Measurements from ENCODE around the gene C11orf68.
A peak's percentile ranks its signal among the peaks of the same experiment; 100 is the strongest.
"Not testable (repeated sequence)": the region's sequence is repeated elsewhere in the genome, so short reads cannot be mapped to it uniquely, and the experiment has no call there.

The C11orf68 gene

GRCh38 chr11:65918211-65919140 is at the start of gene C11orf68:
C11orf68 (minus strand) TSS chr11:65919062; CDS start chr11:65919031, 31 bp downstream.
- DNase-seq (ENCODE audit: low spot score) = no peak

DNA sequence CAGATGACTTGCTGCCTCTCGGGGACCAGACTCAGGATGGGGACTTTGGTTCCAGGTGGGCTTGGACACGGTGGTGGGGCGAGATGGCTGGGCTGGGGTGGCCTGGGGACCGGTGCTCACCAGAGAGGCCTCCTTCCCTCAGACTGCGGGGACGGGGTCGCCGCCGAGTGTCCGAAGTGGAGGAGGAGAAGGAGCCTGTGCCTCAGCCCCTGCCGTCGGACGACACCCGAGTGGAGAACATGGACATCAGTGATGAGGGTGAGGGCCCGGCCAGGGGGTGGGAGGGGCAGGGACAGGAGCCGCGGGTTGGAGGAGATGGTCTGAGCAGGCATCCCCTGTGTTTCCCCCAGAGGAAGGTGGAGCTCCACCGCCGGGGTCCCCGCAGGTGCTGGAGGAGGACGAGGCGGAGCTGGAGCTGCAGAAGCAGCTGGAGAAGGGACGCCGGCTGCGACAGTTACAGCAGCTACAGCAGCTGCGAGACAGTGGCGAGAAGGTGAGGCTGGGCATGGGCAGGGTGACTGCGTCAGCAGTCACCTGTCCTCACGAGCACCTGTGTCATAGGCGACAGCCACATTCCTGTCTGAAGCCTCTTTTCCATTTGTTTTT is 48.6 kb upstream of the C11orf68 start:
- DNase-seq (ENCODE audit: low spot score) = no peak

GRCh38 chr11:65965986-65966762 is 47.3 kb upstream of the C11orf68 start:
- DNase-seq (ENCODE audit: low spot score) = no peak

DNA sequence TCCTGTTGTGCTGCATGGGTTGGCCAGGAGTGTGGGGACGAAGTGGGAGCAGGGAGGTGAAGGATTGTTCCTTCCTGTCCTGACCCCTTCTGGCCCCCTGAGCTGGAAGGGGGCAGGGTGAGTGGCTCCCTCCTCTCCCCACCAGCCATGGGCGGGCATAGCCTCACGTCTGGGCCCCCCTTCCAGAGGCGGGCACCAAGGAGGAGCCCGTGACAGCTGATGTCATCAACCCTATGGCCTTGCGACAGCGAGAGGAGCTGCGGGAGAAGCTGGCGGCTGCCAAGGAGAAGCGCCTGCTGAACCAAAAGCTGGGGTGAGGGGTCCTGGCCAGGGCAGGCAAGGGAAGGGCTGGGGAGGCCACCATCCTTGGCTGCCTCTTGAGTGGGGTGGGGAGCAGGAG is 46.0 kb upstream of the C11orf68 start:
- no peak for DNase-seq (ENCODE audit: low spot score)

DNA sequence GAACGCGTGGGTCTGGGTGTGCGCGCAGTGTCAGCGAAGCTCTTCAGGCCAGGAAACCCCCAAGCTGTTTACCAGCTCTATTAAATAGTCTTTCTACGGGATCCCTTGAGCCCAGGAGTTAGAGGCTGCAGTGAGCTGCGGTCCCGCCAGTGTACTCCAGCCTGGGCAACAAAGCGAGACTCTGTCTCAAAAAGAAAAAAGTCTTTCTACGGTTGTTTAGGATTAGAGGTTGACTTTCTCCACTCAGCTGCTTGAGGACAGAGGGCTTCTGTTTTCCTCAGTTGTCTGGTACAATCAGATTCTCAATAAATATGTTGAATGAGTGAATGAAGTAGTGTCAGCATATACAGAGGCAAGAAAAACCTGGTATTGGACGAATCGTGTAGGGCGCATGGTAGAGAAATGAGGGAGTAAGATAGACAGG is 43.3 kb upstream of the C11orf68 start:
- DNase-seq (ENCODE audit: low spot score) = no peak

GRCh38 chr11:65961267-65962140 is 42.6 kb upstream of the C11orf68 start, which contains the start of gene SART1:
SART1 (plus strand) TSS chr11:65961734; CDS start chr11:65961781, 47 bp downstream.
- peak; percentile 96 for DNase-seq (ENCODE audit: low spot score)

DNA sequence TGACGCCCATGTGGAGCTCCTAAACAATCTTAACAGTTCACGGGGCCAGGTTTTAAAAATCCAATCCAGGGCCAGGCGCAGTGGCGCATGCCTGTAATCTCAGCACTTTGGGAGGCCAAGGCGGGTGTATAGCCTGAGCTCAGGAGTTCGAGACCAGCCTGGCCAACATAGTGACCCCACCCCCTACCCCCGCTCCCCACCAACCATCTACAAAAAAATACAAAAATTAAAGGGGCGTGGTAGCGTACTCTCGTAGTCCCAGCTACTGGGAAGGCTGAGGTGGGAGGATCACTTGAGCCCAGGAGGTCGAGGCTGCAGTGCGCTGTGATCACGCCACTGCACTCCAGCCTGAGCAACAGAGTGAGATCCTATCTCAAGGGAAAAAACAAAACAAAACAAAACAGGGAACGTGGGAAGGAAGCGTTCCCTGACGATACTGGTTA is 42.0 kb upstream of the C11orf68 start:
- no peak for DNase-seq (ENCODE audit: low spot score)

GRCh38 chr11:65958774-65959420 is 40.0 kb upstream of the C11orf68 start:
- no peak for DNase-seq (ENCODE audit: low spot score)

DNA sequence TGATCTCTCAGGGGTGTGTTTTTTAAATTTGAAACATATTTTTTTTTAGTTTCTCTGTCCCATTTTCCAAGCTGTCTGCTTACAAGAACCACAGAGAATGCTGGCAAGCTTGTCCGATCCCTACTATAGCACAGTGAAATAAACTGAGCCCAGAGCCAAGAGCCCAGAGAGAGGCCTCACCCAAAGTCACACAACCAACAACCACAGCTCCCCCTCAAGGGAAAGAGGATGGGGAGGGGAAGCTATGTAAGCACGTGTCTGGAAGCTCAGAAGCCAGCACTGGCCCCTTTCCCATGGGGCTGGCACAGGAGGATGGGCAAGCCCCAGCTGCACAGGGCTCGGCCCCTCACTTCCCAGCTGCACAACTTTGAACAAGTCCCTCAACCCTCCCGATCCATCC is 39.4 kb upstream of the C11orf68 start:
- no peak for DNase-seq (ENCODE audit: low spot score)

DNA sequence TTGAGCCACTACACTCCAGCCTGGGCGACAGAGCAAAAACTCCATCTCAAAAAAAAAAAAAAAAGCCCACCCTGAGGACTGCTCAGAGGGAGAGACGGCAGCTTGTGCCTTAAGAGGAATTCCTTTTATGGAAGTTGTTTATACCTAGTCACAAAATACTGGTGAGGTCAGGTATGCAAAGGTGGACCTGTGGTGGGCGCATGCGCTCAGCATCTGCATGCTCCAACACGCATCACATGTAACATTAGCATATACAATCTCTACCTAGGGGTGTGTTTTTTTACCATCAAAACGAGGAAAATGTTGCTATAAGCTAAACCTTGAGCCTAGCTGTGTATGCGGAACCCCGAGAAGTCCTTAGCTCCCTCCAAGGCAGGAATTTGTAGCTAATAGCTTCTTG is 35.9 kb upstream of the C11orf68 start:
- DNase-seq (ENCODE audit: low spot score) = no peak

DNA sequence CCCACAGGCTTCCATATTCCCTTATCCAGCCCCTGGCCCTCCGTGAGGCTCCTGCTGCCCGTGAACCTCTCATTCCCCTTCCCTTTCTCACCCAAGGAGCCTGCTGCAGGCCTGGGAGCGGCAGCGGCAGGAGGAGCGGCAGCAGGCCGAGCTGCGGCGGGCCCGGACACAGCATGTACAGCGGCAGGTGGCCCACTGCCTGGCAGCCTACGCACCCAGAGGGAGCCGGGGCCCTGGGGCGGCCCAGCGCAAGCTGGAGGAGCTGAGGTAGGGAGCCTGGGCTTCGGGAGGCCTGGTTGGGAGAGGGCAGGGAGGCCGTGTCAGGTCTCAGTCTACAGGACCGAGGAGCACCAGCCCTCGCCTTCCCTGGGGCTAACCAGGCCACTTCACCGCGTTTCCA is 34.6 kb upstream of the C11orf68 start:
- no peak for DNase-seq (ENCODE audit: low spot score)

DNA sequence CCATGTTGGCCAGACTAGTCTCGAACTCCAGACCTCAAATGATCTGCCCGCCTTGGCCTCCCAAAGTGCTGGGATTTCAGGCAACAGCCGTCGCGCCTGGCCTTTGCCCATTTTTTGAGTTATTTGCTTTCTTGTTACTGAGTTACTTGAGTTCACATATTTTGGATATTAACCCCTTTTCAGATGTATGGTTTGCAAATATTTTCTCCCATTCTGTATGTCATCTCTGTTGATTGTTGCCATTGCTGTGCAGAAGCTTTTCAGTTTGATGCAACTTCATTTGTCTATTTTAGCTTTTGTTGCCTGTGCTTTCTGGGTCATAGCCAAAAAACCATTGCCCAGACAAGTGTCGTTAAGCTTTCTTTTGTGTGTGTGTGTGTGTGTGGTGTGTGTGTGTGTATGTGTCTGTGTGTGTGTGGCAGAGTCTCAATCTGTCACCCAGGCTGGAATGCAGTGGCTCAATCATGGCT is 33.2 kb upstream of the C11orf68 start:
- DNase-seq (ENCODE audit: low spot score) = no peak

DNA sequence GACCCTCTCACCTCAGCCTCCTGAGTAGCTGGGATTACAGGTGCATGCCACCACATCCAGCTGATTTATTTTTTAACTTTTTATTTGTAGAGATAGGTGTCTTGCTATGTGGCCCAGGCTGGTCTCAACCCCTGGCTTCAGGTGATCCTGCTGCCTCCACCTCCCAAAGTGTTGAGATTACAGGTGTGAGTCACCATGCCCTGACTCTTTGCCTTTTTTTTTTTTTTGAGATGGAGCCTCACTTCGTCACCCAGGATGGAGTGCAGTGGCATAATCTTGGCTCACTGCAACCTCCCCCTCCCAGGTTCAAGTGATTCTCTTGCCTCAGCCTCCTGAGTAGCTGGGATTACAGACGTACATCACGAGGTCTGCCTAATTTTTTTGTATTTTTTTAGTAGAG is 32.8 kb upstream of the C11orf68 start:
- DNase-seq (ENCODE audit: low spot score) = not testable (repeated sequence)

- DNase-seq (ENCODE audit: low spot score) = not testable (repeated sequence)
These were observed 31.8 kb upstream of the C11orf68 start for GRCh38 chr11:65950711-65951110.

- no peak for DNase-seq (ENCODE audit: low spot score)
These were observed 28.8 kb upstream of the C11orf68 start for GRCh38 chr11:65947603-65948125.

DNA sequence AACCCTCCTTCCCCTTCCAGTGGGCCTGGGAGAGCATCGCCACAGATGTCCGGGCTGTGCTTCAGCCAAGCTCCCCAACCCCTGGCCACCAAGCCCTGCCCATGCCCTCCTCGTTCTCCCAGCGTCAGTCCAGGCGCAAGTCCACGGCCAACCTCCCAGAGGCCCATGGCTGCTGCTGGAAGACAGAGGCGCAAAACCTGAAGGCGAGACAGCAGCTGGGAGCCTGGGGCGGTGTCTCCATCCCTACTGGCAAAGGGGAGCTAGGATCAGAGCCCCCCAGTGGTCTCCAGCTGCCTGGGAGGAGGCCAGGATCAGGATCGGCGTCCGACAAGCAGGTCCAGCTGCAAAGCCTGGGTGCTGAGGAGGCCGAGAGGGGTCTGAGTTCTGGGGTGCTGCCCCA is 28.3 kb upstream of the C11orf68 start:
- DNase-seq (ENCODE audit: low spot score) = no peak

- no peak for DNase-seq (ENCODE audit: low spot score)
These were observed 27.8 kb upstream of the C11orf68 start for GRCh38 chr11:65946655-65947054.

GRCh38 chr11:65945941-65946558 is 27.2 kb upstream of the C11orf68 start:
- no peak for DNase-seq (ENCODE audit: low spot score)

DNA sequence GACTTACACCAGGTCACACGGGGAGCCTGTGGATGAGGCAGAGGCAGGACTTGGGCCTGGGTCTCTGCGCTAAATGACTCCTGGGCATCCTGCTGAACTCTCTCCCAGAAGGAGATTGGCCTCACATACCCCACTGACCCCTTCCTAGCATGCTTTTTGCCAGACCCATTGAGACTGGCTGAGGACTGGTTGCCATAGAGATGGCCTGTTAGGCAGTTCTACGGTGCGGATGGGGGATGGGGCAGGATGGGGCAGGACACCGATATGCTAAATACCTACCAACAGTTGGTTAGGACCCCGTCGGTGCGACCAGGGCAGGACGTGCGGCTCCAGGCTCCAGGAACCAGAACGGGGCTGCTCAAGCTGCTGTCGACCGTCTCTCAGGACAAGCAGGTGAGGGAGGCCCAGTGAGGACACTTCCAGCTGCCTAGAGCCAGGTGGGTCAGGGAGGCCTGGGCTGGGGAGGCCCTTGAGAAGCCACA is 26.6 kb upstream of the C11orf68 start, which contains the start of gene TSGA10IP:
TSGA10IP (plus strand) TSS at position 51 of the 482 bp plus-strand sequence; CDS start at position 247, 196 bp downstream.
- DNase-seq (ENCODE audit: low spot score) = no peak

GRCh38 chr11:65944767-65945166 is 25.9 kb upstream of the C11orf68 start:
- DNase-seq (ENCODE audit: low spot score) = no peak

Measured in CD4-positive, alpha-beta T cell treated with Interleukin-15 for 4 hours (primary cell).